ENCODE data around the gene KRT37.
A peak's percentile ranks its signal among the peaks of the same experiment; 100 is the strongest.

The KRT37 gene

GRCh38 chr17:41442739-41443138 is 18.4 kb upstream of the KRT37 start:
- no peak for TF ChIP-seq CTCF (IDR thresholded peaks at IDR 0.05; ENCODE audit: low read depth, low read length)
- DNase-seq (ENCODE audit: low read depth, low spot score), result peak; percentile 47
- in situ Hi-C loops (cut with HindIII; ENCODE audit: low sequenced_read_pairs), result no loop called here

GRCh38 chr17:41440531-41441033 is 16.2 kb upstream of the KRT37 start, which contains the start of gene KRT38:
Gene KRT38, minus strand, starts transcription at chr17:41440983. Its CDS starts 62 bp downstream, at chr17:41440921.
- H3K4me3 ChIP-seq (ENCODE audit: low read depth, low read length), result no peak within 1 kb of the TSS
- in situ Hi-C loops (cut with HindIII; ENCODE audit: low sequenced_read_pairs), result no loop called here
- DNase-seq (ENCODE audit: low read depth, low spot score), result no peak
- no peak for TF ChIP-seq CTCF (IDR thresholded peaks at IDR 0.05; ENCODE audit: low read depth, low read length)

More at GRCh38 chr17:41442739-41443138, 18.4 kb upstream of the KRT37 start:
- H3K4me3 ChIP-seq (ENCODE audit: low read depth, low read length), result no peak overlapping the region

- no peak for TF ChIP-seq CTCF (IDR thresholded peaks at IDR 0.05; ENCODE audit: low read depth, low read length)
- no peak for DNase-seq (ENCODE audit: low read depth, low spot score)
- no peak overlapping the region for H3K4me3 ChIP-seq (ENCODE audit: low read depth, low read length)
- in situ Hi-C loops (cut with HindIII; ENCODE audit: low sequenced_read_pairs), result no loop called here
Measured at GRCh38 chr17:41439375-41439774, 15.0 kb upstream of the KRT37 start.

GRCh38 chr17:41437769-41438168 is 13.4 kb upstream of the KRT37 start:
- DNase-seq (ENCODE audit: low read depth, low spot score), result no peak

GRCh38 chr17:41437254-41437653 is 12.9 kb upstream of the KRT37 start:
- in situ Hi-C loops (cut with HindIII; ENCODE audit: low sequenced_read_pairs), result no loop called here
- no peak for TF ChIP-seq CTCF (IDR thresholded peaks at IDR 0.05; ENCODE audit: low read depth, low read length)
- DNase-seq (ENCODE audit: low read depth, low spot score), result no peak
- H3K4me3 ChIP-seq (ENCODE audit: low read depth, low read length), result no peak overlapping the region

More at GRCh38 chr17:41437769-41438168, 13.4 kb upstream of the KRT37 start:
- TF ChIP-seq CTCF (IDR thresholded peaks at IDR 0.05; ENCODE audit: low read depth, low read length), result no peak
- H3K4me3 ChIP-seq (ENCODE audit: low read depth, low read length), result no peak overlapping the region
- in situ Hi-C loops (cut with HindIII; ENCODE audit: low sequenced_read_pairs), result no loop called here

GRCh38 chr17:41434415-41434814 is 10.0 kb upstream of the KRT37 start:
- in situ Hi-C loops (cut with HindIII; ENCODE audit: low sequenced_read_pairs), result no loop called here
- no peak for DNase-seq (ENCODE audit: low read depth, low spot score)
- H3K4me3 ChIP-seq (ENCODE audit: low read depth, low read length), result no peak overlapping the region
- no peak for TF ChIP-seq CTCF (IDR thresholded peaks at IDR 0.05; ENCODE audit: low read depth, low read length)

All from astrocyte of the spinal cord (primary cell).